Measurements from ENCODE around the gene ELF3. TPM values are rescaled to one million over a fixed set of nuclear protein-coding genes. Genes with fewer than 3 reads are reported as not detected.
"Not testable (repeated sequence)": the region's sequence is repeated elsewhere in the genome, so short reads cannot be mapped to it uniquely, and the experiment has no call there.

ELF3 gene
- total RNA-seq, 2 donors from 2014 or later, result 1.6 to 2.0 TPM

DNA sequence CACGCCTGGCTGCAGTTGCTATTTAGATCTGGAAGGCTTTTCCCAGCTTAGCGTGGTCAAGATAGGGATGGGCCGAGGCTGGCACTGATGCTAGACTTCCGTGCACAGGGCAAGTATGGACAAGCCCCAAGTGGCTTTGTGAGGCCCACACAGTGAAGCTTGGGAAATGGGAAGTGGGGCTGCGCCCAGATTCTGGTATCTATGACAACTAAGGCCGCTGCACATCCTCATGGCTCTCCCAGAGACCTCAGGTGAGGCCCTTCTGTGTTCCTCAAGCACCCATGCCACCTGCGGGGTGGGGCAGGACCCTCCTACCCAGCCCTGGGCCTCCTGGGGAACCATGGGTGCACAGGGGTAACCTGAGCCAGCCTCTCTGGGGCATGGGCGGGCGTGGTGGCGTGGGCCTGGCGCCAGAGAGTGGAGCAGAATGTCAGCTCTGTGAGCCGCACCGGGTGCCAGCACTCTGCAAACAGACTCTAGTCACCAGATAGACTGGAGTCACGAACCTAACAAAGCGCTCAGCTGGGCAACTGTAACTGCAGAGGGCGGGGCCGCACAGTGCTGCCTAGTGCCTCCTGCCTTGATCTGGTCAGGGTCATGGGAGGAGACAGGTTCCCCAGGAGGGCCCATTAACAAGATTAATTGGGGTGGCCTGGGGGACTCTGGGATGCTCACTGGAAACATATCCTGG is 46.4 kb downstream of the ELF3 start:
- no peak overlapping the region for H3K4me3 Mint-ChIP-seq
- DNase-seq (no peak), ATAC-seq (no peak)
- no peak overlapping the region for H3K27ac Mint-ChIP-seq
- H3K9me3 ChIP-seq (ENCODE audit: control insufficient read depth, low read length, poor library complexity, severe bottlenecking), result no peaks in the 10 kb centered on the region
- no peaks in the 10 kb centered on the region for H3K36me3 Mint-ChIP-seq (ENCODE audit: low read depth)
- no peaks in the 10 kb centered on the region for H3K4me1 Mint-ChIP-seq
- H3K27me3 Mint-ChIP-seq, result peaks cover 30% of the 10 kb centered on the region

GRCh38 chr1:202057335-202057704 is 46.9 kb downstream of the ELF3 start:
- DNase-seq; H3K27ac Mint-ChIP-seq; H3K9me3 ChIP-seq (ENCODE audit: control insufficient read depth, low read length, poor library complexity, severe bottlenecking); H3K4me1 Mint-ChIP-seq; H3K4me3 Mint-ChIP-seq; H3K36me3 Mint-ChIP-seq (ENCODE audit: low read depth); ATAC-seq: not testable (repeated sequence)
- H3K27me3 Mint-ChIP-seq, result peaks cover 33% of the 10 kb centered on the region

DNA sequence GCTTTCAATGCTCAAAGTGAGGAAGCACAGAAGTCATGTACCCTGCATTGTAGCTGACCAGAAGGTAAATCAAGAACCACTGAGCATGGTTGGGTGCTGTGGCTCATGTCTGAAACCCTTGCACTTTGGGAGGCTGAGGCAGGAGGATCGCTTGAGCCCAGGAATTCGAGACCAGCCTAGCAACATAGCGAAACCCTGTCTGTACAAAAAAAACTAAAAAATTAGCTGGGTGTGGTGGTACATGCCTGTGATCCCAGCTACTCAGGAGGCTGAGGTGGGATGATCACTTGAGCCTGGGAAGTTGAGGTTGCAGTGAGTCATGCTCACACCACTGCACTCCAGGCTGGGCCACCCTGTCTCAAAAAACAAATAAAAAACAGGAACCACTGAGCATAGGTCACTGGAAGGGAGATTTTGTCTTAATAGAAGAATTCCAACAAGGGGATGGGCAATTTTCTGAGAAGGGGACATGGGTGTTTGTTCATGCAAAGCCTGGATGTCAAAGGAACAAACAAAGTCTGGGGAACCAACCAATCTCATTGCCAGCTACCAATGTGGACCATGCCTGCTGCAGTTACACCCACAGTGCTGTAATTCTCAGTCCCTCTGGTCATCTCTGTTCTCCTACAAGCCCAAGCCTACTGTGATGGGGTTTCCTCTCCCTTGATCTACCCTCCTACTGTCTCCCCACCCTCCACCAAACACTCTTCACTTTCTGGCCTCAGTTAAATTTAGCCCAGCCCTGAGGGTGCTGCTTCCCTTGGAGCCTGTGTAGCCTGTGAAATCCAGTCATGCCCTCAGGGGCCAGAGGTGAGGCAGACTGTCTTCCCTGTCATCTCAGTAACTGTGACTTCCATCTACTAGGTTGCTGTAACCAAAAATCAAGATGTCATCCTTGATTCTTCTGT is 47.9 kb downstream of the ELF3 start:
- peaks cover 33% of the 10 kb centered on the region for H3K27me3 Mint-ChIP-seq
- H3K4me3 Mint-ChIP-seq, result no peak overlapping the region
- DNase-seq (no peak), ATAC-seq (no peak)
- no peaks in the 10 kb centered on the region for H3K9me3 ChIP-seq (ENCODE audit: control insufficient read depth, low read length, poor library complexity, severe bottlenecking)
- no peak overlapping the region for H3K27ac Mint-ChIP-seq
- no peaks in the 10 kb centered on the region for H3K36me3 Mint-ChIP-seq (ENCODE audit: low read depth)
- H3K4me1 Mint-ChIP-seq, result no peaks in the 10 kb centered on the region

DNA sequence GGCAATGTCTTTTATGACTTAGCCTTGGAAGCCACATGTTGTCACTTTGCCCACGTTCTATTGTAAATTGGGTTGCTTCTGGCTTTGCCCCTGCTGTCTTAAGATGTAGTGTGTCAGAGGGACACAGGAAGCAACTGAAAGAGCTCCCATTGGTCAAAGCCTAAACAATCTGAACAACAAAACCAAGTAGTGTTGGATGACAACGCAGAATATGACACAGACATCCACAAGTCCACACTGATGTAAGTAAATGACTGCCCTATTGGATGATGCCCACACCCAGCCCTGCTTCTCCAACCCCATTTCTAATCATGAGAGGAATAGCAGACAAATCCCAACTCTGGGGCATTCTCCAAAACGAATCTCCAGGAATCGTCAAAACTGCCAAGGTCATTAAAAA is 50.7 kb downstream of the ELF3 start:
- Mint-ChIP-seq H3K27ac (no peak overlapping the region), H3K36me3 (ENCODE audit: low read depth) (no peaks in the 10 kb centered on the region), H3K4me3 (no peak overlapping the region), H3K27me3 (peaks cover 27% of the 10 kb centered on the region), H3K4me1 (no peaks in the 10 kb centered on the region)
- H3K9me3 ChIP-seq (ENCODE audit: control insufficient read depth, low read length, poor library complexity, severe bottlenecking), result no peaks in the 10 kb centered on the region
- DNase-seq (no peak), ATAC-seq (no peak)

GRCh38 chr1:202061787-202062186 is 51.4 kb downstream of the ELF3 start:
- not testable (repeated sequence) for DNase-seq; H3K4me1 Mint-ChIP-seq; H3K27ac Mint-ChIP-seq; ATAC-seq; H3K36me3 Mint-ChIP-seq (ENCODE audit: low read depth); H3K4me3 Mint-ChIP-seq; H3K9me3 ChIP-seq (ENCODE audit: control insufficient read depth, low read length, poor library complexity, severe bottlenecking)
- H3K27me3 Mint-ChIP-seq, result peaks cover 23% of the 10 kb centered on the region

DNA sequence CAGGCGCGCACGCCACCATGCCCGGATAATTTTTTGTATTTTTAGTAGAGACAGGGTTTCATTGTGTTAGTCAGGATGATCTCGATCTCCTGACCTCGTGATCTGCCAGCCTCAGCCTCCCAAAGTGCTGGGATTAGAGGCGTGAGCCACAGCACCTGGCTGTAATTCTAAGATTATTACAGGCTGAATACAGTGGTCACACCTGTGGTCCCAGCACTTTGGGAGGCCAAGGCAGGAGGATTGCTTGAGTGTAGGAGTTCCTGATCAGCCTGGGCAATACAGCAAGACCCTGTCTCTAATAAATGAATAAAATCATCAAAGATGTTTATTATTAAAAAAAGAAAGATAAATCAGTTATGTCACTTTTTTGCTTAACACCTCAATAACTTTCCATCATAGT is 52.2 kb downstream of the ELF3 start:
- H3K36me3 Mint-ChIP-seq (ENCODE audit: low read depth); DNase-seq; H3K27ac Mint-ChIP-seq; H3K4me3 Mint-ChIP-seq; ATAC-seq; H3K9me3 ChIP-seq (ENCODE audit: control insufficient read depth, low read length, poor library complexity, severe bottlenecking); H3K4me1 Mint-ChIP-seq: not testable (repeated sequence)
- peaks cover 23% of the 10 kb centered on the region for H3K27me3 Mint-ChIP-seq

GRCh38 chr1:202063093-202063492 is 52.7 kb downstream of the ELF3 start:
- ATAC-seq, result no peak
- no peaks in the 10 kb centered on the region for H3K9me3 ChIP-seq (ENCODE audit: control insufficient read depth, low read length, poor library complexity, severe bottlenecking)
- peaks cover 2% of the 10 kb centered on the region for H3K4me1 Mint-ChIP-seq
- no peak overlapping the region for H3K27ac Mint-ChIP-seq
- no peak for DNase-seq
- no peak overlapping the region for H3K4me3 Mint-ChIP-seq
- no peaks in the 10 kb centered on the region for H3K36me3 Mint-ChIP-seq (ENCODE audit: low read depth)
- peaks cover 23% of the 10 kb centered on the region for H3K27me3 Mint-ChIP-seq

DNA sequence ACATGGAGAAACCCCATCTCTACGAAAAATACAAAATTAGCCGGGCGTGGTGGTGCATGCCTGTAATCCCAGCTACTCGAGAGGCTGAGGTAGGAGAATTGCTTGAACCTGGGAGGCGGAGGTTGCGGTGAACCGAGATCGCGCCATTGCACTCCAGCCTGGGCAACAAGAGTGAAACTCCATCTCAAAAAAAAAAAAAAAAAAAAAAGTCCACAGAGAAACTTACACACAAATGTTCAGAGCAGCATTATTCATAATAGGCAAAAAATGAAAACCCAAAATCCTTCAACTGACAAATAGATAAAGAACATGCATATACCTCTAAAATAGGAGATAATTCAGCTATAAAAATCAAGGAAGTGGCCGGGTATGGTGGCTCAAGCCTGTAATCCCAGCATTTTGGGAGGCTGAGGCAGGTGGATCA is 54.5 kb downstream of the ELF3 start:
- not testable (repeated sequence) for H3K4me3 Mint-ChIP-seq; H3K4me1 Mint-ChIP-seq; DNase-seq; H3K9me3 ChIP-seq (ENCODE audit: control insufficient read depth, low read length, poor library complexity, severe bottlenecking); H3K36me3 Mint-ChIP-seq (ENCODE audit: low read depth); H3K27ac Mint-ChIP-seq; ATAC-seq
- peaks cover 13% of the 10 kb centered on the region for H3K27me3 Mint-ChIP-seq

Other genes with a start within 250 kb of the ELF3 start
- gene IPO9, start 181.4 kb upstream of the ELF3 start, total RNA-seq, result 10 to 100 TPM; 24.0 to 29.3 TPM
- gene SHISA4, start 121.7 kb upstream of the ELF3 start, total RNA-seq, result under 1 TPM; 0.37 to 0.63 TPM
- gene LMOD1, start 64.0 kb upstream of the ELF3 start, total RNA-seq, result not detected
- gene TIMM17A, start 55.1 kb upstream of the ELF3 start, total RNA-seq, result 10 to 100 TPM; 36.8 to 48.4 TPM
- 10 to 100 TPM; 21.4 to 28.6 TPM for gene RNPEP, start 27.9 kb upstream of the ELF3 start, total RNA-seq
- gene GPR37L1, start 112.3 kb downstream of the ELF3 start, total RNA-seq, result not detected
- 10 to 100 TPM; 71.9 to 76.4 TPM for gene ARL8A, start 134.2 kb downstream of the ELF3 start, total RNA-seq
- 100 to 1,000 TPM in 1 of 2 donors, 10 to 100 TPM in 1; 97.5 to 101 TPM for gene PTPN7, start 150.0 kb downstream of the ELF3 start, total RNA-seq
- gene LGR6, start 183.2 kb downstream of the ELF3 start, total RNA-seq, result under 1 TPM; 0.13 to 0.25 TPM